HG02588 (cell line): ENCODE data around the gene SEC24A.
"Not testable (repeated sequence)": the region's sequence is repeated elsewhere in the genome, so short reads cannot be mapped to it uniquely, and the experiment has no call there.

Experiments
- ATAC-seq: cut with Tn5 transposase; IDR thresholded peaks from one replicate; pipeline ENCODE4 v1.9.1; 2021; ENCODE audit warnings: mild to moderate bottlenecking, moderate library complexity; ENCODE audit not compliant: unreplicated experiment

Gene SEC24A

GRCh38 chr5:134648425-134649162, at the start of gene SEC24A:
Gene SEC24A (plus strand): TSS chr5:134648785. CDS start chr5:134649077, 292 bp downstream.
- peak; percentile 88 for ATAC-seq

- ATAC-seq = not testable (repeated sequence)
Measured at GRCh38 chr5:134599820-134600219, 48.8 kb upstream of the SEC24A start.

GRCh38 chr5:134600600-134600999, 48.0 kb upstream of the SEC24A start:
- no peak for ATAC-seq

- ATAC-seq = no peak
Measured at GRCh38 chr5:134603059-134603458, 45.5 kb upstream of the SEC24A start.

- ATAC-seq = no peak
Measured at GRCh38 chr5:134604908-134605307, 43.7 kb upstream of the SEC24A start.

GRCh38 chr5:134606726-134607125, 41.9 kb upstream of the SEC24A start:
- no peak for ATAC-seq

- no peak for ATAC-seq
Measured at GRCh38 chr5:134608555-134608954, 40.0 kb upstream of the SEC24A start.

GRCh38 chr5:134609232-134609851, 39.2 kb upstream of the SEC24A start:
- ATAC-seq = no peak

- no peak for ATAC-seq
Measured at GRCh38 chr5:134610725-134611124, 37.9 kb upstream of the SEC24A start.

- ATAC-seq = no peak
Measured at GRCh38 chr5:134611515-134611914, 37.1 kb upstream of the SEC24A start.

GRCh38 chr5:134614450-134615085, 34.0 kb upstream of the SEC24A start:
- no peak for ATAC-seq

- ATAC-seq = no peak
Measured at GRCh38 chr5:134620634-134621033, 28.0 kb upstream of the SEC24A start.

- no peak for ATAC-seq
Measured at GRCh38 chr5:134625559-134625958, 23.0 kb upstream of the SEC24A start.

- ATAC-seq = no peak
Measured at GRCh38 chr5:134626369-134627014, 22.1 kb upstream of the SEC24A start.

GRCh38 chr5:134634227-134634626, 14.4 kb upstream of the SEC24A start:
- ATAC-seq = no peak

GRCh38 chr5:134635366-134635765, 13.2 kb upstream of the SEC24A start:
- not testable (repeated sequence) for ATAC-seq

- no peak for ATAC-seq
Measured at GRCh38 chr5:134637116-134637721, 11.4 kb upstream of the SEC24A start.

- ATAC-seq = no peak
Measured at GRCh38 chr5:134638760-134639201, 9.8 kb upstream of the SEC24A start.

GRCh38 chr5:134642931-134643530, 5.6 kb upstream of the SEC24A start:
- ATAC-seq = peak; percentile 38

- peak; percentile 34 for ATAC-seq
Measured at GRCh38 chr5:134647750-134648424, 698 bp upstream of the SEC24A start.
